T-helper 2 cell treated with Interferon-gamma antibody and Interleukin-4, amounts not matched to agents 5 μg/mL and 100 μg/mL, for 36 hours (primary cell): Measurements from ENCODE around the gene GINS1.
A peak's percentile ranks its signal among the peaks of the same experiment; 100 is the strongest.

Experiments used
- DNase-seq: peaks from one replicate; pipeline ENCODE4 v3.0.0; 2021; ENCODE audit warnings: low spot score
- H3K27ac Mint-ChIP-seq: one replicate; pipeline ENCODE4 v1.8.0; 2021; ENCODE audit warnings: mild to moderate bottlenecking, mixed read lengths
- H3K27me3 Mint-ChIP-seq: one replicate; pipeline ENCODE4 v1.8.0; 2021; ENCODE audit warnings: low read depth, mixed read lengths
- H3K36me3 Mint-ChIP-seq: one replicate; pipeline ENCODE4 v1.8.0; 2021; ENCODE audit warnings: low read depth, mixed read lengths
- H3K4me1 Mint-ChIP-seq: one replicate; pipeline ENCODE4 v1.8.0; 2021; ENCODE audit warnings: low read depth, mixed read lengths
- H3K4me3 Mint-ChIP-seq: one replicate; pipeline ENCODE4 v1.8.0; 2022; ENCODE audit warnings: mild to moderate bottlenecking, moderate library complexity, mixed read lengths
- H3K9me3 Mint-ChIP-seq: one replicate; pipeline ENCODE4 v1.8.0; 2021; ENCODE audit warnings: mixed read lengths

GINS1 gene

GRCh38 chr20:25407311-25408169, at the start of gene GINS1:
TSS of gene GINS1 (plus strand) at chr20:25407673. CDS start at chr20:25407821, 148 bp downstream.
- peak; percentile 91 for DNase-seq
- H3K36me3 Mint-ChIP-seq = peaks cover 7% of the 10 kb centered on the region
- peaks cover 19% of the 10 kb centered on the region for H3K4me1 Mint-ChIP-seq
- peak within 1 kb of the TSS; percentile 93 for H3K4me3 Mint-ChIP-seq
- peak within 1 kb of the TSS; percentile 93 for H3K27ac Mint-ChIP-seq
- H3K9me3 Mint-ChIP-seq = peaks cover 15% of the 10 kb centered on the region
- H3K27me3 Mint-ChIP-seq = peaks cover under 1% of the 10 kb centered on the region

- Mint-ChIP-seq H3K36me3 (no peaks in the 10 kb centered on the region), H3K4me3 (no peak overlapping the region), H3K4me1 (peaks cover 14% of the 10 kb centered on the region), H3K27me3 (no peaks in the 10 kb centered on the region), H3K27ac (no peak overlapping the region), H3K9me3 (no peaks in the 10 kb centered on the region)
- no peak for DNase-seq
Measured at GRCh38 chr20:25360631-25361286, 46.7 kb upstream of the GINS1 start.

- no peak overlapping the region for H3K4me3 Mint-ChIP-seq
- H3K27ac Mint-ChIP-seq = no peak overlapping the region
- peaks cover 14% of the 10 kb centered on the region for H3K4me1 Mint-ChIP-seq
- no peaks in the 10 kb centered on the region for H3K27me3 Mint-ChIP-seq
- no peaks in the 10 kb centered on the region for H3K9me3 Mint-ChIP-seq
- no peak for DNase-seq
- no peaks in the 10 kb centered on the region for H3K36me3 Mint-ChIP-seq
Measured at GRCh38 chr20:25361287-25361683, 46.2 kb upstream of the GINS1 start.

- Mint-ChIP-seq H3K9me3 (no peaks in the 10 kb centered on the region), H3K4me1 (peaks cover 4% of the 10 kb centered on the region), H3K36me3 (peaks cover 2% of the 10 kb centered on the region), H3K4me3 (no peak overlapping the region), H3K27me3 (no peaks in the 10 kb centered on the region), H3K27ac (no peak overlapping the region)
- DNase-seq = no peak
Measured at GRCh38 chr20:25364180-25364788, 43.2 kb upstream of the GINS1 start.

GRCh38 chr20:25364879-25365699, 42.4 kb upstream of the GINS1 start:
- no peak overlapping the region for H3K27ac Mint-ChIP-seq
- DNase-seq = no peak
- no peak overlapping the region for H3K4me3 Mint-ChIP-seq
- peaks cover 4% of the 10 kb centered on the region for H3K4me1 Mint-ChIP-seq
- H3K36me3 Mint-ChIP-seq = peaks cover 2% of the 10 kb centered on the region
- no peaks in the 10 kb centered on the region for H3K27me3 Mint-ChIP-seq
- H3K9me3 Mint-ChIP-seq = no peaks in the 10 kb centered on the region

- Mint-ChIP-seq H3K27ac (no peak overlapping the region), H3K9me3 (no peaks in the 10 kb centered on the region), H3K27me3 (no peaks in the 10 kb centered on the region), H3K36me3 (peaks cover 3% of the 10 kb centered on the region), H3K4me3 (no peak overlapping the region), H3K4me1 (peaks cover 2% of the 10 kb centered on the region)
- DNase-seq = no peak
Measured at GRCh38 chr20:25368526-25368925, 38.9 kb upstream of the GINS1 start.

GRCh38 chr20:25368976-25369375, 38.5 kb upstream of the GINS1 start:
- H3K27me3 Mint-ChIP-seq = no peaks in the 10 kb centered on the region
- H3K4me1 Mint-ChIP-seq = peaks cover 2% of the 10 kb centered on the region
- H3K27ac Mint-ChIP-seq = no peak overlapping the region
- H3K36me3 Mint-ChIP-seq = peaks cover 5% of the 10 kb centered on the region
- H3K9me3 Mint-ChIP-seq = no peaks in the 10 kb centered on the region
- no peak overlapping the region for H3K4me3 Mint-ChIP-seq
- DNase-seq = no peak

GRCh38 chr20:25369529-25369928, 37.9 kb upstream of the GINS1 start:
- peaks cover 5% of the 10 kb centered on the region for H3K36me3 Mint-ChIP-seq
- no peak for DNase-seq

GRCh38 chr20:25369971-25370370, 37.5 kb upstream of the GINS1 start:
- Mint-ChIP-seq H3K4me3 (no peak overlapping the region), H3K36me3 (peaks cover 5% of the 10 kb centered on the region), H3K4me1 (peaks cover 2% of the 10 kb centered on the region), H3K27ac (no peak overlapping the region), H3K27me3 (no peaks in the 10 kb centered on the region), H3K9me3 (no peaks in the 10 kb centered on the region)
- no peak for DNase-seq

More at GRCh38 chr20:25369529-25369928, 37.9 kb upstream of the GINS1 start:
- no peaks in the 10 kb centered on the region for H3K27me3 Mint-ChIP-seq
- H3K27ac Mint-ChIP-seq = no peak overlapping the region
- H3K9me3 Mint-ChIP-seq = no peaks in the 10 kb centered on the region
- H3K4me1 Mint-ChIP-seq = peaks cover 2% of the 10 kb centered on the region
- no peak overlapping the region for H3K4me3 Mint-ChIP-seq

- Mint-ChIP-seq H3K4me1 (peaks cover 2% of the 10 kb centered on the region), H3K36me3 (peaks cover 3% of the 10 kb centered on the region), H3K27ac (no peak overlapping the region), H3K4me3 (no peak overlapping the region), H3K27me3 (no peaks in the 10 kb centered on the region), H3K9me3 (no peaks in the 10 kb centered on the region)
- peak; percentile 24 for DNase-seq
Measured at GRCh38 chr20:25372584-25373336, 34.7 kb upstream of the GINS1 start.

GRCh38 chr20:25374842-25375241, 32.6 kb upstream of the GINS1 start:
- DNase-seq = no peak
- Mint-ChIP-seq H3K4me1 (peaks cover 2% of the 10 kb centered on the region), H3K9me3 (no peaks in the 10 kb centered on the region), H3K27me3 (no peaks in the 10 kb centered on the region), H3K4me3 (no peak overlapping the region), H3K36me3 (peaks cover 5% of the 10 kb centered on the region), H3K27ac (no peak overlapping the region)

GRCh38 chr20:25376236-25376635, 31.2 kb upstream of the GINS1 start:
- Mint-ChIP-seq H3K36me3 (peaks cover 5% of the 10 kb centered on the region), H3K4me1 (peaks cover 2% of the 10 kb centered on the region), H3K27ac (no peak overlapping the region), H3K9me3 (no peaks in the 10 kb centered on the region), H3K27me3 (no peaks in the 10 kb centered on the region), H3K4me3 (no peak overlapping the region)
- no peak for DNase-seq

GRCh38 chr20:25376886-25377285, 30.6 kb upstream of the GINS1 start:
- Mint-ChIP-seq H3K4me1 (no peaks in the 10 kb centered on the region), H3K9me3 (no peaks in the 10 kb centered on the region), H3K27ac (no peak overlapping the region), H3K4me3 (no peak overlapping the region), H3K27me3 (no peaks in the 10 kb centered on the region), H3K36me3 (peaks cover 5% of the 10 kb centered on the region)
- no peak for DNase-seq
